HG02759 (cell line): ENCODE results near the gene DYRK1A.

Experiments
- ATAC-seq: cut with Tn5 transposase; IDR thresholded peaks from one replicate; pipeline ENCODE4 v1.9.1; 2021; ENCODE audit warnings: mild to moderate bottlenecking, moderate library complexity; ENCODE audit not compliant: unreplicated experiment

Gene DYRK1A

DNA sequence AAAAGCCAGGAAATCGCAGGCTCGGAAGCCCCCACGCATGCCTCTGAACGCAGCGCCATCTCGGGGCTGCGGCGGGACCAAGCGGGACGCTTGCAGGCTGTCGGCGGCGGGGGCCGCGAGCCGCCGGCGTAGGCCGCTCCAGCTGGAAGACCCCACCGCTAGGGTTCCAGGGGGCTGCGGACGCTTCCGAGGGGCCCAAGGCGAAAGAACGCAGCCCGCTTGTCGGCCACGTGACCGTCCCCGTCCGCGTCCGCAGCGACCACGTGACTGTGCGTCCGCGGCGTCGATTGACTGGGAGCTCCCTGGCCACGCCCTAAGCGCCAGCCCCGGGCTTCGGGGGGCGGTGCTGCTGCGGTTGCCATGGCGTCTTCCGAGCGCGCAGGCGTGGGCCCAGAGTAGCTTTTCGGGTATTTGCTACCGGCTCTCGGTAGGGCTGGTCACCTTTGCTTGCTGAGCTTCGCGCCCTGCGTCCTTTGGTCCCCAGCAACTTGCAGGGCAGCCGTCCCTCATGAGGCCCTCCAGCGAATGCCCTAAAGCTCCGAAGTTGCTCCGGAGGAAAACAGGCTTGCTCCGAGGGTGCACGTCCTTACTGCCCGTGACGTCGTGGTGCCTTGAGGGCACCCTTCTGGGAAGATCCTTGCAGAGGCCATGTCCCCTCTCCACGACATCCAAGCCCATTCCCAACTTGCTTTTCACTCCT, 197.2 kb downstream of the DYRK1A start:
- peak; percentile 95 for ATAC-seq

DNA sequence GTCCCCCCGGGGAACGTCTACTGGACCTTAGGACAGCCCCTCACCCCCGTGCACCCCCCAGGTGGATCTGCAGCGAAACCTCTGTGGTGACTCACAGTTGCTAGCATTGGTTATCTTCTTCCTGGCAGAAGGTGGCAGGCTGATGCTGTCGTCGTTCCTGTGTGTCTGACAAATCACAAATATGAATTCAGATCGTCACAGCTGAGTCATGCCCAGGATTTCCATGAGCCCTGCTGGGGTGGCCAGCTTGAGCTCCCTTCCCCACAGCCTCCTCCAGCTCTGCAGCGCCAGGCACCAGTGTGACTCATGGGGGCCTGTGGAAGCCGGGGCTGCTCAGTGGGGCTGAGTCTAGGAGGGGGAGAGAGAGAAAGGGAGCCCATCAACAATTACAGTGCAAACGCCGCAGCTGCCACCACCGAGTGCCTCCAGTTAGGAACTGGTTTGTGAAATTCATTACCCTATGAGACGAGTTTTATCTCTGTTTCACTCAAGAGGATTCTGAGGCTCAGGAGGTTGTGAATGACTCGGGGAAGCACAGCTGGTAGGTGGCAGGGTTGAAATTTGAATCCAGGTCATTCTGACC, 197.9 kb downstream of the DYRK1A start:
- ATAC-seq, result peak; percentile 46

DNA sequence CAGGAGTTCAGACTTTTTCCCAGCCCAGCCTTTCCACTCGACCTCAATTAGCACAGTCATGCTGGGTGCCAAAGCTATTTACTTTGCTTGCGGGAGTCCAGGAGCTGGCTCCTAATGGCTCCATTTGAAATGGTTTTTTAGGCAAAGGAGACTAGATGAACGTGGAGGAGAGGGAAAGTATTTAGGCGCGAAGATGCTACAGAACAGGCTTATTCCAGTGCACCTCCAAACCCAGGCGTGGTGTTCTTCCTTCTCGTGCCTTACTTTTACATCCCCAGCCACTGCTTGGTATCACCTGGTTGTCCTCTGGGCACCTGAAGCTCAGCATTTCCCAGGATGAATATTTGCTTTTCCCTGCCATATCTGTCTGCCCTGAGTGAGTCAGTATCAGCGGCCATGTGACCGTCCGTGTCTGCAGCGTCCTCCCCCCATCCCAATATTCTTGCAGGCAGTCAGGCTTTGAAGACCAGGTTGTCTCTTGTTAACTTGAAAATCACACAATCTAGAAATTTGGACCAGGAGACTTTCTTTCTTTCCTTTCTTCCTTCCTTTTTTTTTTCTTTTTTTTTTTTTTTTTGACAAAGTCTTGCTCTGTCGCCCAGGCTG, 198.5 kb downstream of the DYRK1A start:
- ATAC-seq, result no peak

DNA sequence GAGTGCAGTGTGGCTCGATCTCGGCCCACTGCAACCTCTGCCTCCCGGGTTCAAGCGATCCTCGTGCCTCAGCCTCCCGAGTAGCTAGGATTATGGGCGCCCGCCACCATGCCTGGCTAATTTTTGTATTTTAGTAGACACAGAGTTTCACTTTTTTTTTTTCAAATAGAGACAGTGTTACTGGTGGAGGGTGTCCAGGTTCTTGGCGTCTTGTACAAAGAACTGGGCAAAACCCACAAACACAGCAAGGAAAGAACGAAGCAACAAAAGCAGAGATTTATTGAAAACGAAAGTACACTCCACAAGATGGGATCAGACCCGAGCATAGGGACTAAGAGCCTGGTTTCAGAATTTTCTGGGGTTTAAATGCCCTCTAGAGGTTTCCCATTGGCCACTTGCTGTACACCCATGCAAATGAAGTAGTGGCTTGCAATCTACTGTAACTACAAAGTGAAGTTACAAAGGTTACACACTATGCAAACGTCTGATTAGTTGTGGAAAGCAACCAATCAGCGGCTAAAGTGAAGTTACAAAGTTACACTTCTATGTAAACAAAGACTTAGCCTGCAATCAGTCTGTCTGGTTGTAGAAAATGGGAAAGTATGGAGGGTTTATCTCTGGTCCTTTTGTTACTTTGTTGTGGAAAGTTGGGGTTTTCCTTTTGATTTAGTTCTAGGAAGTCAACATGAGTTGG, 199.1 kb downstream of the DYRK1A start:
- ATAC-seq, result no peak

DNA sequence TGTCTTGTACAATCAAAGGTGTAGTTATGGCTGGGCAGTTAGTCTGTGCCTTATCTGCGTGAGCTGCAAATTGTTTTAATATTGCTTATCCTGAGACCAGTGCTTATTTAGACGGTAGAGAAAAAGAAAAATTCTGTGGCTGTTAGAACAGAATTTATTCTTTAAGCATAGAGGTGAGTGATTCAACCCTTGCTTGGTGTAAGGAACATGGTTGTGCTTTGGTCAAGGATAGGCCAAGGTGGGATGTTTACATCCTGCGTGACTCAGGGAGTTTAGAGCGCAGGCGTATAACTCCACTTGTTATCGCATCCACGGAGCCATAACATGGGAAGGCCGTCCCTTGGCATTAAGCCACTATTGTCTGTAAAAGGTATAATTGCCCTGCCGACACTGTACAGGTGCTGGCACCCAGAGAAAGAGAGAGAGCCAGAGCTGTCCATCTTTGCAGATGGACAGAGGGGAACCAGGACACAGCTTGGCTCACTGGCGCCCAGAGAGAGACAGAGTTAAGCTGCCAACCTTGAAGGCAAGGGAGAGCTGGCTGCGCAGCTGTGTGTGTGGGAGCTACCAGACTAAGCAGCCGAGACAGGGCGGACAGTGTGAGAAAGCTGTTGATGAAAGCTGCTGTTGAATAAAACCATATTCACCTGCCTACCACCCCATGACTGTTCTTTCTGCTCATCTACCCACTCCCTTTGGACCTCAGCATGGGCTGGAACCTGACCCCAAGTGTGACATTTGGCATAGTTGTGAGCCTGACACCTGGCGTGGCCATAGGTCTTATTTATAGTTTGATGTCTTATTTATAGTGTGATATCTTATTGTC, 200.4 kb downstream of the DYRK1A start:
- no peak for ATAC-seq

DNA sequence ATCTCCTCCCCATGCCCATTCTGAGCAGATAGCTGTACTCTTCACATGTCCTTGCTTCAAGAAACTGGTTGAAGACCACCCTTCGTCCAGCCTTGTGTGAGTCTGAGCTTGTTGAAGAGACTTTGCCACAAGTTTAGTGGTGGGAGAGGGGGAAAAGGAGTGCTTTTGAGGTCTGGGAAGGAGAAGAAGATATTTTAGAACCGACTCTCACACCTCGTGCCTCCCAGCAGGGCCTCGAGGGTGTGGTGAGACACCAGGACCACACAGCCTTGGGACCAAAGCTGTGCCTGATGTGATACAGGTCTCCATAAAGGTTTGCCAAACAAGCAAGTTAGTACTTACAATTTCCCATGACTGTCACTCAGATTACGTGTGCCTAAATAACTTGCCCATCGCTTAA, 201.8 kb downstream of the DYRK1A start:
- ATAC-seq, result no peak

DNA sequence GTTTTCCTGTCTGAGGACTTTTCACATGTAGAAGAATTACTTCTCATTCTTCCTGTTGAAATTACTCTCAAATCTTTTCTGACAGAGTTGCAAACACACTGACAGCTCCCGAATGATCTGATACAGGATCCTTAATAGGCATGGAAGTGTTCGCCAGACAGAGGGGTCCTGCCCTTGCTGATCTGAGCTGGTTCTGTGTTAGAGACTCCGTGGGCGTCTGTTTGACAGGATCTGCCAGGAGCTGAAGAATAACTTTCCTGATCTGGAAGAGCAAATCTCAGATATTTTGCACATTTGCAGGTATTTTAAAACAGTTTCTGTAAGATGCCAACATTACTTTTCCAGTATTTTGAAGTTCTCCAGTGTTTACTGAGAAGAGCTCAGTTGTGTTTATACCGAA, 202.3 kb downstream of the DYRK1A start:
- ATAC-seq, result no peak

DNA sequence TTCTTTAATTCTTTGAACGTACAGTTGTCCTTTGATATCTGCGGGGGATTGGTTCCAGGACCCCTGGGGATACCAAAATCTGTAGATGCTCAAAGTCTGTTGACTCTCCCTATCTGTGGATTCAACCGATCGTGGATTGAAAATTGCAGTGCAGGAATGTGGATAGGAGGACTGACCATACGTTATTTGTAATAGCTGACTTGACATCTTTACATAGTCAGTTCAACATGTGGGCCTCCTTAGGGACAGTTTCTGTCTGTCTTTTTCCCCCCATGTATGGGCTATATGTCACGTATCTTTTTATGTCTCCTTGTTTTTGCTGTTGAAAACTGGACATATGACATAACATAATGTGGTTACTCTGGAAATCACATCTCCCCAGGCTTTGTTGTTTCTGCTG, 204.9 kb downstream of the DYRK1A start:
- no peak for ATAC-seq

DNA sequence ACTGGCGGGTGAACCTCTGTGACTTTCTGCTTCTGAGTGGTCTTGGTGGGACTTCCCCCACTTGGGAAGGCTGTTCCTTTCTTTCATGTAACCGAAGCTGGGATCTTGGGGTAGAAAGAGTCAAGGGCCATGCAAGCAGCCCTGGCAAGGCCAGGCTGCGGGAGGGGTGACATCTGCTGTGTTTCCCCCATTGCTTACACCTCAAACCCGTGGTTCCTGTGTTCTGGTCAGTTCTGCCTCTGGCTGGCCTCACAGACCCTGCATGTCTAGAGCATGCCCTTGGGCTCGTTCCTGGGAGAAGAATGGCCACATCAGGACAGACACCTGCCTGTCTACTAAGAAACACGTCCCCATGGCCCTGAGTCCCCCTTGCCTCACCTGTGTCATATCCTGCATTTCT, 207.7 kb downstream of the DYRK1A start:
- no peak for ATAC-seq

DNA sequence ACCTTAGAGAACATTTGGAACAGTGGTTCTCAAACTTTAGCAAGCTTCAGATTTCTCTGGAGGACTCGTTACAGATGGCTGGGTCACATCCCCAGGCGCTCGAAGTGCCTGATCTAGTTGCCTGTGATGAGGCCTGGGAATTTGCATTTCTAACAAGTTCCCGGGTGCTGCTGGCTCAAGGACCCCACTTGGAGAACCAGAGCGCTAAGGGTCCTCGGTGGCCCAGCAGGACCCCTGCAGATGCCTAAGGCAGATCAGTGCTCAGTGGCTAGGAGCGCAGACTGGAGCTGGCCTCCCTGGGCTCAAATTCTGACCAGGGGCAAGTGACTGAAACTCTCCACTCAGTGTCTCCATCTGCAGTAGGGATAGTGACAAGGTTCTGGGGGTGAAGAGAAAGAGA, 208.2 kb downstream of the DYRK1A start:
- no peak for ATAC-seq

DNA sequence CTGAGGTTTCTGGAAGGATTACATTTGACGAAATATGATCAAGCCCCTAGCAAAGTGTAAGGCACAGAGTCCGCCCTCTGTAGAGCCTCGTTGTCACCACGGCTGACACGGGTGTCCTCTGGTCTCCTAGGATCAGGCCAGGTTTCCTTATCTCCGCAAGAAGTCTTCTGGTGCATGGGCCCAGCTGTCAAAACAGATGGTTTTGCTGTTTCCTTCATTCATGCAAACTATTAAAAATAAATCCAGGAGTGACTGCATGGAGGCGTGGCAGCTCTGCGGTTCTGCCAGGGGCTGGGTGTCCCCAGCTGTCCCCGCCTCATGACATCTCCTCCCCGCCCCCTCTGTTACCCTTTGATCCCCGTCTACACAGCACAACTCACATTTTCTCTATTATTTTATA, 209.0 kb downstream of the DYRK1A start:
- ATAC-seq, result no peak
